Mesendoderm (in vitro differentiated cells): ENCODE measurements around the gene SENP3.

Source experiments
- DNase-seq: peaks from one replicate; pipeline ENCODE4 v3.0.0; 2013
- H2AK5ac ChIP-seq: 2 replicates; pipeline ENCODE4 v1.6.1; 2013; ENCODE audit warnings: low read length, inconsistent platforms
- H2BK120ac ChIP-seq: 2 replicates; pipeline ENCODE4 v1.6.1; 2013; ENCODE audit warnings: low read depth, mild to moderate bottlenecking, low read length, moderate library complexity, mixed read lengths
- H2BK15ac ChIP-seq: replicated peaks from 2 replicates; pipeline ENCODE4 v1.6.1; 2013; ENCODE audit warnings: low read depth, mild to moderate bottlenecking, moderate library complexity
- H2BK5ac ChIP-seq: 2 replicates; pipeline ENCODE4 v1.6.1; 2013; ENCODE audit warnings: low read length, inconsistent platforms
- H3K18ac ChIP-seq: 2 replicates; pipeline ENCODE4 v1.6.1; 2013; ENCODE audit warnings: mild to moderate bottlenecking, low read length, mixed read lengths
- H3K23ac ChIP-seq: one replicate; pipeline ENCODE4 v1.6.1; 2013; ENCODE audit warnings: low read length
- H3K27ac ChIP-seq: 2 replicates; pipeline ENCODE4 v1.5.1; 2013; ENCODE audit warnings: low read depth, mild to moderate bottlenecking, inconsistent platforms, low read length, moderate library complexity
- H3K27me3 ChIP-seq: 2 replicates; pipeline ENCODE4 v1.6.1; 2013; ENCODE audit warnings: low read length, control low read depth, mild to moderate bottlenecking, inconsistent platforms; ENCODE audit not compliant: insufficient read depth, poor library complexity
- H3K36me3 ChIP-seq: 2 replicates; pipeline ENCODE4 v1.6.1; 2013; ENCODE audit warnings: low read length, inconsistent platforms; ENCODE audit not compliant: control insufficient read depth, insufficient read depth
- H3K4ac ChIP-seq: one replicate; pipeline ENCODE4 v1.6.1; 2013; ENCODE audit warnings: low read depth, mild to moderate bottlenecking, low read length, moderate library complexity
- H3K4me1 ChIP-seq: 2 replicates; pipeline ENCODE4 v1.6.1; 2013; ENCODE audit warnings: low read depth, low read length, inconsistent platforms; ENCODE audit not compliant: control insufficient read depth
- H3K4me2 ChIP-seq: 2 replicates; pipeline ENCODE4 v1.6.1; 2013; ENCODE audit warnings: low read length
- H3K4me3 ChIP-seq: 2 replicates; pipeline ENCODE4 v1.5.1; 2013; ENCODE audit warnings: mild to moderate bottlenecking, low read length
- H3K56ac ChIP-seq: one replicate; pipeline ENCODE4 v1.6.1; 2013; ENCODE audit warnings: low read length
- H3K79me1 ChIP-seq: 2 replicates; pipeline ENCODE4 v1.6.1; 2013; ENCODE audit warnings: low read length, inconsistent platforms
- H3K79me2 ChIP-seq: 2 replicates; pipeline ENCODE4 v1.6.1; 2013; ENCODE audit warnings: mild to moderate bottlenecking, low read length; ENCODE audit not compliant: control insufficient read depth, insufficient read depth
- H3K9ac ChIP-seq: 2 replicates; pipeline ENCODE4 v1.6.1; 2013; ENCODE audit warnings: low read length, inconsistent platforms
- H4K5ac ChIP-seq: one replicate; pipeline ENCODE4 v1.6.1; 2013; ENCODE audit warnings: low read length
- H4K8ac ChIP-seq: one replicate; pipeline ENCODE4 v1.6.1; 2013; ENCODE audit warnings: low read depth, mild to moderate bottlenecking, control low read depth, low read length, moderate library complexity
- WGBS: extraction: QIAGEN DNeasy Blood & Tissue Kit; methylation state at CpG from one replicate; pipeline ENCODE4 v1.1.7; 2013; ENCODE audit warnings: low lambda C conversion rate, missing lambda C conversion rate; ENCODE audit not compliant: insufficient coverage; ENCODE audit errors: extremely low coverage; 5-methylcytosine and 5-hydroxymethylcytosine counted together

Gene SENP3

DNA sequence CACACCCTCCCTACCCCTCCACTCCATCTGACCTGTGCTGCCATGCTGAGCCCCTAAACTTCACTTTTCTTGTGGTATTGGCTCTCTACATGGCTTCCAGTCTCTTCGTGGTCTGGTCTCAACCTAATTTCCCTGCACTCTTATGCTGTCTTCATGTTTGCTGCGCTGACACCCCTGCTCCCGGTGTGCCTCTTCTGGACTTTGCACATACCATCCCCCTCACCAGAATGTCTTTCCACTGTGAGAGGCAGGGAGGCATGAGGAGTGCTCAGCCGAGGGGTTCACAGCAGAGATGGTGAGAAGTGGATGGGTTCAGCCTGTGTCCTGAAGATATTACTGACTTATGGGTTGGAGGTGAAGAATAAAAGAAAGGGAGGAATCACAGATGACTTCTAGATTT lies 10.3 kb upstream of the SENP3 start:
- Histone ChIP-seq H2BK5ac (no peak overlapping the region), H4K5ac (no peak overlapping the region), H2AK5ac (no peak overlapping the region), H3K23ac (no peak overlapping the region), H3K4me2 (no peak overlapping the region), H3K4me1 (no peaks in the 10 kb centered on the region), H3K56ac (no peak overlapping the region), H3K79me2 (no peaks in the 10 kb centered on the region), H3K4ac (no peak overlapping the region), H3K27me3 (no peaks in the 10 kb centered on the region), H3K4me3 (no peak overlapping the region), H3K27ac (no peak overlapping the region), H4K8ac (no peak overlapping the region), H3K9ac (no peak overlapping the region), H3K36me3 (no peaks in the 10 kb centered on the region), H3K79me1 (no peaks in the 10 kb centered on the region), H2BK15ac (no peak overlapping the region), H3K18ac (no peak overlapping the region), H2BK120ac (no peak overlapping the region)
- DNase-seq, result no peak
- no CpG with 5 or more reads among the region's 4 CpGs for WGBS

- Histone ChIP-seq H3K9ac (no peak overlapping the region), H3K56ac (no peak overlapping the region), H3K4me3 (no peak overlapping the region), H4K8ac (no peak overlapping the region), H3K4me1 (no peaks in the 10 kb centered on the region), H2BK120ac (no peak overlapping the region), H3K18ac (no peak overlapping the region), H3K4ac (no peak overlapping the region), H3K27ac (no peak overlapping the region), H3K4me2 (no peak overlapping the region), H3K79me2 (no peaks in the 10 kb centered on the region), H4K5ac (no peak overlapping the region), H3K27me3 (no peaks in the 10 kb centered on the region), H3K23ac (no peak overlapping the region), H3K79me1 (no peaks in the 10 kb centered on the region), H2BK5ac (no peak overlapping the region), H3K36me3 (no peaks in the 10 kb centered on the region), H2AK5ac (no peak overlapping the region), H2BK15ac (no peak overlapping the region)
- WGBS, result no CpG with 5 or more reads among the region's 6 CpGs
- no peak for DNase-seq
Measured at GRCh38 chr17:7552621-7553051, 9.1 kb upstream of the SENP3 start.

DNA sequence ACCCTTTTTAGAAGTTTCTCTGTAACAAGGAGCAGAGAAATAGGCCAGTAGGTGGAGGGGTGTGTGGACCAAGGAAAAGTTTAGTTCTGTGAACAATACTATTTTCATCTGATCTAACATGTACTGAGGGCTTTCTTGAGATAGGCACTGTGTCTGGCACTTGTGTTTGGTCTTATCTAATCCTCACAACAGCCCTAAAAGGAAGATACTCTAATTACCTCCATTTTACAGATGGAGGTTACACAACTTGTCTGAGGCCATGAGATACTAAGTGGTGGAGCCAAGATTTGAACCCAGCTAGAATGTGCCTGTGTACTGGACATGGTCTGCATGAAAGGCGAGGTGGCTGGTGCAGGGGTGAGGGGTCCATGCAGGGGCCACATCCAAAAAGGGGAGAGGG lies 8.4 kb upstream of the SENP3 start:
- no peak overlapping the region for H2AK5ac ChIP-seq
- no peak overlapping the region for H2BK120ac ChIP-seq
- H2BK5ac ChIP-seq, result no peak overlapping the region
- H3K9ac ChIP-seq, result no peak overlapping the region
- no peaks in the 10 kb centered on the region for H3K27me3 ChIP-seq
- no peak overlapping the region for H3K27ac ChIP-seq
- no CpG with 5 or more reads among the region's 1 CpG for WGBS
- no peaks in the 10 kb centered on the region for H3K79me2 ChIP-seq
- DNase-seq, result no peak
- no peak overlapping the region for H3K4ac ChIP-seq
- H3K36me3 ChIP-seq, result no peaks in the 10 kb centered on the region
- no peak overlapping the region for H4K5ac ChIP-seq
- no peak overlapping the region for H3K4me2 ChIP-seq
- no peak overlapping the region for H4K8ac ChIP-seq
- peak overlapping the region; percentile 24 for H3K23ac ChIP-seq
- H3K4me3 ChIP-seq, result no peak overlapping the region
- no peak overlapping the region for H2BK15ac ChIP-seq
- no peaks in the 10 kb centered on the region for H3K79me1 ChIP-seq
- no peak overlapping the region for H3K18ac ChIP-seq
- H3K56ac ChIP-seq, result no peak overlapping the region
- no peaks in the 10 kb centered on the region for H3K4me1 ChIP-seq

DNA sequence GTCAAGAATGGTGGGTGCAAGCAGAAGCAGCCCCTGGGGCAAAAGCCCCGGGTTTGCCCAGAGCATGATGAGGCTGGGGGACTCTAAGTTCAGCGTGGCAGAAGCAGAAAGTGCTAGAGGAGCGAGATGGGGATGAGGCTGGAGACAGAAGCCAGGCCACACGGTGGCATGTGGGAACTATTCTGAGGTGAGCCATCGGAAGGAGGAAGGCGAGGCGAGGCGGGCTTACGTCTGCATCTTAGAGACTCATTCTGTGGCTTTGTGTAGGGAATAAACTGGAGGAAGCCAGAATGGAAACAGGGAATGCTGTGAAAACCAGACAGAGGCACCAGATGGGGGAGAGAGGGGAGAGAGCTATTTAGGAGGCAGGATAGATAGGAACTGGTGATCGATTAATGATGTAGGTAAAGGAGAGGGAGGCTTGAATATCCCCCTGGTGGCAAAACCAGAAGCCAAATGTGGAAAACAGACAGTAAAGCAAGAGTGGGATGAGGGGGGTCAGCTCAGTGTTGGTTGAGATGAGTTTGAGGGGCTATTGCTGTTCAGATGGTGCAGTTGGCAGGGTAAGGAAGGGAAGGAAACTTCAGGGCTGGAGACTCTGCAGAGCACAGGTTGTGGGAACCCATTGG lies 6.3 kb upstream of the SENP3 start:
- H3K27me3 ChIP-seq, result no peaks in the 10 kb centered on the region
- no peak overlapping the region for H4K8ac ChIP-seq
- H3K4me3 ChIP-seq, result no peak overlapping the region
- H3K4ac ChIP-seq, result no peak overlapping the region
- no peaks in the 10 kb centered on the region for H3K4me1 ChIP-seq
- H2BK15ac ChIP-seq, result no peak overlapping the region
- H3K9ac ChIP-seq, result no peak overlapping the region
- H2AK5ac ChIP-seq, result no peak overlapping the region
- no peaks in the 10 kb centered on the region for H3K79me1 ChIP-seq
- WGBS, result no CpG with 5 or more reads among the region's 10 CpGs
- H2BK120ac ChIP-seq, result no peak overlapping the region
- no peak overlapping the region for H3K18ac ChIP-seq
- no peak overlapping the region for H3K23ac ChIP-seq
- peak; percentile 51 for DNase-seq
- no peak overlapping the region for H3K56ac ChIP-seq
- H2BK5ac ChIP-seq, result no peak overlapping the region
- H3K79me2 ChIP-seq, result no peaks in the 10 kb centered on the region
- no peak overlapping the region for H3K27ac ChIP-seq
- no peak overlapping the region for H3K4me2 ChIP-seq
- no peak overlapping the region for H4K5ac ChIP-seq
- no peaks in the 10 kb centered on the region for H3K36me3 ChIP-seq

GRCh38 chr17:7556627-7557026 lies 5.1 kb upstream of the SENP3 start:
- Histone ChIP-seq H4K5ac (no peak overlapping the region), H3K36me3 (no peaks in the 10 kb centered on the region), H3K18ac (no peak overlapping the region), H3K56ac (no peak overlapping the region), H3K4ac (no peak overlapping the region), H3K27ac (no peak overlapping the region), H3K79me2 (no peaks in the 10 kb centered on the region), H3K9ac (no peak overlapping the region), H3K27me3 (no peaks in the 10 kb centered on the region), H3K4me3 (no peak overlapping the region), H2BK120ac (no peak overlapping the region), H2BK5ac (no peak overlapping the region), H3K79me1 (no peaks in the 10 kb centered on the region), H2BK15ac (no peak overlapping the region), H3K23ac (no peak overlapping the region), H3K4me2 (no peak overlapping the region), H3K4me1 (peaks cover 4% of the 10 kb centered on the region), H2AK5ac (no peak overlapping the region), H4K8ac (no peak overlapping the region)
- WGBS, result no CpG with 5 or more reads among the region's 12 CpGs
- DNase-seq, result no peak

DNA sequence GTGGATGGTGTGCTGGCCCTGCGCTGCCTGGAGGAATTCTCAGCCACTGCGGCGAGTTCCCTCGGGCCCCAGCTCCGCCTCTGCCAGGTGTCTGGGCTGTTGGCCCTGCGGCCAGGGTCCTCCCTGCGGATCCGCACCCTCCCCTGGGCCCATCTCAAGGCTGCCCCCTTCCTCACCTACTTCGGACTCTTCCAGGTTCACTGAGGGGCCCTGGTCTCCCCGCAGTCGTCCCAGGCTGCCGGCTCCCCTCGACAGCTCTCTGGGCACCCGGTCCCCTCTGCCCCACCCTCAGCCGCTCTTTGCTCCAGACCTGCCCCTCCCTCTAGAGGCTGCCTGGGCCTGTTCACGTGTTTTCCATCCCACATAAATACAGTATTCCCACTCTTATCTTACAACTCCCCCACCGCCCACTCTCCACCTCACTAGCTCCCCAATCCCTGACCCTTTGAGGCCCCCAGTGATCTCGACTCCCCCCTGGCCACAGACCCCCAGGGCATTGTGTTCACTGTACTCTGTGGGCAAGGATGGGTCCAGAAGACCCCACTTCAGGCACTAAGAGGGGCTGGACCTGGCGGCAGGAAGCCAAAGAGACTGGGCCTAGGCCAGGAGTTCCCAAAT lies 4.5 kb upstream of the SENP3 start:
- Histone ChIP-seq H3K27me3 (no peaks in the 10 kb centered on the region), H2AK5ac (no peak overlapping the region), H3K4me3 (no peak overlapping the region), H3K4me1 (peaks cover 4% of the 10 kb centered on the region), H3K23ac (no peak overlapping the region), H3K4me2 (no peak overlapping the region), H2BK5ac (no peak overlapping the region), H3K36me3 (no peaks in the 10 kb centered on the region), H2BK15ac (no peak overlapping the region), H3K27ac (no peak overlapping the region), H4K5ac (no peak overlapping the region), H3K18ac (no peak overlapping the region), H3K79me2 (peaks cover under 1% of the 10 kb centered on the region), H3K56ac (no peak overlapping the region), H4K8ac (no peak overlapping the region), H2BK120ac (no peak overlapping the region), H3K79me1 (no peaks in the 10 kb centered on the region), H3K4ac (no peak overlapping the region), H3K9ac (no peak overlapping the region)
- DNase-seq, result no peak
- no CpG with 5 or more reads among the region's 19 CpGs for WGBS
